Epidermal melanocyte (primary cell): Measurements from ENCODE around the gene ZSCAN5C.
"Not testable (repeated sequence)": the region's sequence is repeated elsewhere in the genome, so short reads cannot be mapped to it uniquely, and the experiment has no call there.

Source experiments
- DNase-seq: peaks from one replicate; pipeline ENCODE4 v3.0.0; 2011; ENCODE audit warnings: low spot score; ENCODE audit not compliant: insufficient read length

The ZSCAN5C gene

DNA sequence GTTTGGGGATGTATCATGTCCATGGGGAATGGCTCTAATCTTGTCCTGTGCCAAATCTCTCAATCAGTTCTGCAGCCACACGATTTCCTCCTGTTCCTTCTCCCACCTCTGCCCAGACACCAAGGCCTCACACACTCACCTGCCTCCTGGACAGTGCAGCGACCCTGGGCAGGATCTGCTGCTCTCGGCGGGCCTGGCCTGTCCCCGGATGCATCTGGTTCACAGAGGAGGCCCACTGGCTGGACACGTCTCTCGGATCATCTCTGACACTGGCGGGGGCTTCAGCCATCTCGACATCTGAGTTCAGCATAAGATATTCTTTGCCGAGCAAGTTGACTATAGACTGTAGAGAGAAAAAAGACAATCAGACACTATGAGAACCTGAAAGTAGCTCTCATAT lies 10.4 kb upstream of the ZSCAN5C start:
- no peak for DNase-seq

DNA sequence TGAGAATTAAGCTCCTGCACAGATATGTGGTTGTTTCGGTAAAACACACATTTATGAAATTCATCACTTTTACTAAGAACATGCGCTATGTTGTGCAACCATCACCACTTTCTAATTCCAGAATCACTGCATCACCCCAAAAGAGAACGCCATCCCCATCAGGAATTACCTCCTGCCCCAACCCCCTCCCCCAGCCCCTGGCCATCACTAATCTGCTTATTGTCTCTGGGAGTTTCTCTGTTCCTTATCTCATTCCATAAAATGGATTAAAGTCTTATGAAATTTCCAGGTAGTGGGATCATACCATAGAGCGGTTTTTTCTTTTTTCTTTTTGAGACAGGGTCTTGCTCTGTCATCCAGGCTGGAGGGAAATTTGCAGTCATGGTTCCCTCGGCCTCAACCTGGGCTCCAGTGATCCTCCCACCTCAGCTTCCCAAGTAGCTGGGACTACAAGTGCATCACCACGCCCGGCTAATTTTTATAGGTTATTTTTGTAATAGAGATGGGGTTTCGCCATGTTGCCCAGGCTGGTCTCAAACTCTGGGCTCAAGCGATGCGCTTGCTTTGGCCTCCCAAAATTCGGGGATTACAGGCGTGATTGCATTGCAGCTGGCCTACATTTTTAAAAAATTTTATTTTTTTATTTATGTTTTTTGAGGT lies 8.0 kb upstream of the ZSCAN5C start:
- no peak for DNase-seq

DNA sequence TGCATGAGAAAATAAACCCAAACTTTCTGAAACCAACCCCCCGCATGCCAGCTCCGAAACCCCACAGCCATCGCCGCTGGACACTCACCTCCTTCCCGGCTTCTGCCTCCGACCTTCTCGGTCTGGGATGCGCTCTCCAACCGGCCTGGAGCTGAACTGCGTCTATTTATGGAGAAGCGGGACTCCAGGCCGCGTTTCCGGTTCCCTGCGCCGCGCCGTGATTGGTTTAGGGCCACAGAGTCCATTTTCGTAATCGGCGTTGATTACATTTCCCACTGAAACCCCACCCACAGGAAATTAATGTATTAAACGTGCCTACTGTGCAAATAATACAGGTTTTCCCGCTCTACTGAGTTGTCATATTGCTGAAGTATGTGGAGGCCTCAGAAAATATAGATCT lies 4.4 kb upstream of the ZSCAN5C start, which contains the start of gene ZSCAN5B:
Gene ZSCAN5B, minus strand, starts transcription at position 138 of the 400 bp plus-strand sequence. CDS start 4,731 bp downstream, outside the sequence.
- not testable (repeated sequence) for DNase-seq

DNA sequence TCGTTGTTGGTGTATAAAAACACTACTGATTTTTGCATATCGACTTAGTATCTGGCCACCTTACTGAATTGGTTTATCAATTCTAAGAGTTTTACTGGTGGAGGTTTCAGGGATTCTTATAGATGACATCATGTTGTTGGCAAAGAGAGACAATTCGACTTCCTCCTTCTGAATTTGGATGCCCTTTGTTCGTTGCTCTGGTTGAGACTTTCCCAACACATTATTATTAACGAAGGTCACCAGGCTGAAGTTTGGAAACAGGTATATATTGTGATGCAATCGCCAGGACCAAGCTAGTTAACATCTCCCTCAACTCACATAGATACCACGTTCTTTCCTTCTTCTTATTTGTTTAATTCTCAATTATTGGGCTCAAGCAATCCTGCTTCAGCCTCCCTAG lies 2.4 kb upstream of the ZSCAN5C start:
- DNase-seq, result no peak

- not testable (repeated sequence) for DNase-seq
Observed at GRCh38 chr19:56207581-56207980, 5.5 kb downstream of the ZSCAN5C start.

GRCh38 chr19:56209091-56209490 lies 7.0 kb downstream of the ZSCAN5C start:
- no peak for DNase-seq

- DNase-seq, result not testable (repeated sequence)
Observed at GRCh38 chr19:56210036-56210435, 8.0 kb downstream of the ZSCAN5C start.

GRCh38 chr19:56211718-56212117 lies 9.6 kb downstream of the ZSCAN5C start:
- no peak for DNase-seq

DNA sequence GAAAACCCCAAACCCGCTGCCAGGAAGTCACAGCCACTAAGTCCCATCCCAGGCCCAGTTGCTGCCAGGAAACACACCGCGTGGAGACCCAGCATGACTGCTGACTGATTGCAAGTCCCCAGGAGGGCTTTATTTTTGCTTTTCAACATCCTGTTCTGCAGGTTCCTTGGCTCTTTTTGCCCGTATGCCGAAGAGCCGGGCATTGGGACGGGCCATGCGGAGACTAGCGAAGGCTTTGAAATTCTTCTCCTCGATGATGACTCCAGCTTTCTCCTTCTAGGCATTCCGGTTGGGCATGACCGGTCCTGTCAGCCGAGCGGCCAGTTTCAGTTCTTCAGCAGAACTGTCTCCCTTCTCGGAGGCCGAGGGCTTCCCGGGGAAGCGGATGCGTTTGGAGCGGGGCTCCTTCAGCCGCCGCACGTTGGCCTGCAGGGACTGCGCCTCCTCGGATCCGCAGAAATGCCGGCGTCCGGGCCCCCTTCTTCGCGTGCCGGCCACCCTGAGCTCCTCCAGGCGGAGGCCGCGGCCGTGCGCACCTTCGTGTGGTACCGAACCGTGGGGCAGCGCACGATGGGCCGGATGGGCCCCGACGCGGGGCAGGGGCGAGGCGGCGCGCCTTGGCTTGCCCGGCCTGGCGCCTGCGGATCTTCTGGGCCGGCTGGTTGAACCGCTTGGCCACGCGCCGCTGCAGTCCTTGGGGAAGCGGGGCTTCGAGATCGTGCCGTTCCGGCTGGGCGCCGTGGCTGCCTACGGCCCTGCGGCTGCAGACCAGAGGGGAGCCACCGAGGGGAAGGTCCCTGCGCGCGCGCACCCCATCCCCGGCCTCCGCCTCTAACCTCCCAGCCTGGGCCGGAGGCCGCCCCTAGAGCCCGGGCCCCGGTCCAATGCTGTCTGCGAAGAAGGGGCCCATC lies 15.2 kb downstream of the ZSCAN5C start:
- no peak for DNase-seq

DNA sequence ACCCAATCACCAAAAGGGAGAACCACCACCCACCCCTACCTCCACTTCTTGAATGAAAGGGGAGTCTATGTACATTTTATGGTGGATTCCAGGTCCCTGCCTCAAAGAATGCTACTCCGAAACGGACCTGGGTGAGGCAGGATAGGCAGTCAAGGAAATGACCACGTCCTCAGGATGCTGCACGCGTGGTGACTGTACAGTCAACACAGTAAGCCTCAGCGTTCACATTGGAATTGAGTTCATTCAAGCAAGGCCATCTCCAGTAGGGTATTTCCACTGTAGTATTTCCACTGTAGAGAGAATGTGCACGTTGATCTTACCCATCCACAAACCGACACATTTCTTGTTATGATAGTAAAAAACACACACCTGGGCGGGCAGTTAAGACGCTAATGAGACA lies 16.9 kb downstream of the ZSCAN5C start:
- no peak for DNase-seq

DNA sequence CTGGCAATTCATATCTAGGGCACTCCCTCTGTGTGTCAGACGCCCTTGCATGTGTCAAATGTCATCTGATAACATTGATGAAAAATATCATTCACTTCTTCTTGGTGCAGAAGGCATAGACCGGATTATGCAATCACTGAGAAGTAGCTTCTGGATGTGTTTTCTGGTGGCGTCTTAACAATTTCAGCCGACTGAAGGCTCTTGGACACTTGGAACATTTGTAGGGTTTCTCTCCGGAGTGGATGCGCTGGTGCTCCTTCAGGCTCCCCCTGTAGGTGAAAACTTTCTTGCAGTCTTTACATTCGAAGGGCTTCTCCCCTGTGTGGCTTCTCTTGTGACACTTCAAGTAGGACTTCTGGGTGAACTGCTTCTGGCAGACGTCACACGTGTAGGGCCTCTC lies 19.4 kb downstream of the ZSCAN5C start:
- DNase-seq, result not testable (repeated sequence)

GRCh38 chr19:56221851-56222250 lies 19.8 kb downstream of the ZSCAN5C start:
- no peak for DNase-seq

DNA sequence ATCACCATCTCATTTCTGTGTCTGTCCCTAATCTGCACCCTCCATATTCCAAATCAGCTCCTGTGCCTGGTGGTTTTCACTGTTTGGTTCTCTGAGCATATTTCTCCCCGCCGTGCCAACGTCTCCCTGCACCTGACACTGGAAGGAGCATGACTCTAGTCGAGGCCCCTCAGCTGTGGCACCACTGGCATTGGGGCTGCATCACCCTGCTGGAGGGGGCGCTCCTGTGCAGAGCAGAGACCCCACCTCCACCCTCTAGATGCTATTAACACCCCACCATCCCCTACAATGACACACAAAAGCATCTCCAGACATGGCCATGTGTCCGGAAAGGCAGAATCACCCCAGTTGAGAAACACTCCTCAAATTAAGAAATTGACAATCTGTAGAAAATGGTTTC lies 20.8 kb downstream of the ZSCAN5C start:
- no peak for DNase-seq

DNA sequence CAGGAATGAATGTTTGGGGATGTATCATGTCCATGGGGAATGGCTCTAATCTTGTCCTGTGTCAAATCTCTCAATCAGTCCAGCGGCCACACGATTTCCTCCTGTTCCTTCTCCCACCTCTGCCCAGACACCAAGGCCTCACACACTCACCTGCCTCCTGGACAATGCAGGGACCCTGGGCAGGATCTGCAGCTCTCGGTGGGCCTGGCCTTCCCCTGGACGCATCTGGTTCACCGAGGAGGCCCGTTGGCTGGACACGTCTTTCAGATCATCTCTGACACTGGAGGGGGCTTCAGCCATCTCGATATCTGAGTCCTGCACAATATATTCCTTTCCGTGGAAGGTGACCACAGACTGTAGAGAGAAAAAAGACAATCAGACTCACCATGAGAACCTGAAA lies 21.4 kb downstream of the ZSCAN5C start:
- no peak for DNase-seq

GRCh38 chr19:56245121-56245740 lies 43.2 kb downstream of the ZSCAN5C start:
- no peak for DNase-seq

DNA sequence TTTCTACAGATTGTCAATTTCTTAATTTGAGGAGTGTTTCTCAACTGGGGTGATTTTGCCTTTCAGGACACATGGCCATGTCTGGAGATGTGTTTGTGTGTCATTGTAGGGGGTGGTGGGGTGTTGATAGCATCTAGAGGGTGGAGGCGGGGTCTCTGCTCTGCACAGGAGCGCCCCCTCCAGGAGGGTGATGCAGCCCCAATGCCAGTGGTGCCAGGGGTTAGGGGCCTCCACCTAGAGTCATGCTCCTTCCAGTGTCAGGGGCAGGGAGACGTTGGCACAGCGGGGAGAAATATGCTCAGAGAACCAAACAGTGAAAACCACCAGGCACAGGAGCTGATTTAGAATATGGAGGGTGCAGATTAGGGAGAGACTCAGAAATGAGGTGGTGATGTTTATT lies 43.7 kb downstream of the ZSCAN5C start:
- DNase-seq, result not testable (repeated sequence)

DNA sequence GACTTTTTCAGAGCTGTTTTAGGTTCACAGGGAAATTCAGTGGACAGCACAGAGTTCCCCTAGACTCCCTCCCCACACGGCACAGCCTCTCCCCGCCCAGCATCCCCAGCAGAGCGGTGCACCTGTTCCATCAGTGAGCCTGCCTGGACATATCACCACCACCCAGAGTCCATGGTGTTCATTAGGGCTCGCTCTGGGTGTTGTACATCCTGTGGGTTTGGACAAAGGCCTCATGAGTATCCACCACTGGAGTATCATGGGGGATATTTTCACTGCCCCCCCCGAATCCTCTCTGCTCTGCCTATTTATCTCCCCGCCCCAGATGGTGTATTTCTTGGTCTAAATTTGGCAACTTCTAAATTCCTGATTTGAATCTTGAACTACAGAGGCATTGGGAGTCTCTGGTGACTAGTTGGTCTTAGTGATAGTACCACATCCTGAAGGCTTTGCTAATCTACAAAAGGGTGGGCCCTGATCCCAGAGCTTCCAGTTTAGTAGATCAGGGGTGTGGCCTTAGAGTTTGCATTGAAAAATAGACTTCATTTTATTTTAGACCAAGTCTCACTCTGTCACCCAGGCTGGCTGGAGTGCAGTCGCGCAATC lies 46.8 kb downstream of the ZSCAN5C start:
- DNase-seq, result not testable (repeated sequence)

GRCh38 chr19:56252699-56253422 lies 50.8 kb downstream of the ZSCAN5C start:
- peak; percentile 35 for DNase-seq

DNA sequence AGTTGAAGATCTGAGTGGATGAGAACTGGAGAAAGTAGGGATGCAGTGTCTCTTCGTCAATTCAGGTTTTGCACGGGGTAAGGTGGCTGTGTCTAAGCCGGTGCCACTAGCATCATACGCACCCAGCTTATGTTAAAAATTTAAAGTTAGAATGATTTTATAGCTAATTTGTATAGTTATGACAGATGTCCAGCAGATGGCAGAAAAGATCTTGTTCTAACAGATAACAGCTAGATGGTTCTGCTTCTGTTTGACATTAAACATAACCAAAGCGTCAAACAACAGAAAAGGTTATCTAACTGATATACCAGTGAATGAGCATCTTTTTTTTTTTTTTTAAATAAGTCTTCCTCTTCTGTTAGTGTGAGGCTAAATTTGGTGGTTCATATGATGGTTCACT lies 51.7 kb downstream of the ZSCAN5C start:
- peak; percentile 41 for DNase-seq

DNA sequence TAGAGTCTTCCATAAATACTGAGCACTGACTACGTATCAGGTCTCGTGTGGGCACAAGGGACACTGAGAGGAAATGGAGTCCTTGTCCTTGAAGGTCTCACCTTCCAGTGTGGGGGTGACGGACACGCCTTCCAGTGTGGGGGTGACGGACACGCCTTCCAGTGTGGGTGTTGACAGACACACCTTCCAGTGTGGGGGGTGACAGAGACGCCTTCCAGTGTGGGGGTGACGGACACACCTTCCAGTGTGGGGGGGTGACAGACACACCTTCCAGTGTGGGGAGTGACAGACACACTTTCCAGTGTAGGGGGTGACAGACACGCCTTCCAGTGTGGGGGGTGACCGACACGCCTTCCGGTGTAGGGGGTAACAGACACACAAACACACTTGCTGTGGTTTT lies 56.2 kb downstream of the ZSCAN5C start:
- no peak for DNase-seq
